HG03064 (cell line): ENCODE measurements around the gene NDRG3.

Experiments
- ATAC-seq: cut with Tn5 transposase; IDR thresholded peaks from one replicate; pipeline ENCODE4 v1.9.1; 2021; ENCODE audit warnings: low read depth; ENCODE audit not compliant: unreplicated experiment

NDRG3 gene

GRCh38 chr20:36745927-36746659 is at the start of gene NDRG3:
Gene NDRG3, minus strand, starts transcription at chr20:36746090. Its CDS starts 24,355 bp downstream, at chr20:36721735.
- peak; percentile 75 for ATAC-seq

GRCh38 chr20:36794116-36794474 is 48.2 kb upstream of the NDRG3 start:
- ATAC-seq: no peak

- no peak for ATAC-seq
These were observed 47.6 kb upstream of the NDRG3 start for GRCh38 chr20:36793294-36794115.

- no peak for ATAC-seq
These were observed 46.5 kb upstream of the NDRG3 start for GRCh38 chr20:36792422-36792821.

- no peak for ATAC-seq
These were observed 46.0 kb upstream of the NDRG3 start for GRCh38 chr20:36791862-36792261.

GRCh38 chr20:36786663-36787062 is 40.8 kb upstream of the NDRG3 start:
- ATAC-seq: no peak

GRCh38 chr20:36786246-36786645 is 40.4 kb upstream of the NDRG3 start:
- no peak for ATAC-seq

- ATAC-seq: no peak
These were observed 39.4 kb upstream of the NDRG3 start for GRCh38 chr20:36785308-36785707.

GRCh38 chr20:36784900-36785299 is 39.0 kb upstream of the NDRG3 start:
- no peak for ATAC-seq

GRCh38 chr20:36784116-36784515 is 38.2 kb upstream of the NDRG3 start:
- ATAC-seq: no peak

GRCh38 chr20:36779656-36780025 is 33.8 kb upstream of the NDRG3 start:
- no peak for ATAC-seq

GRCh38 chr20:36778831-36779655 is 33.2 kb upstream of the NDRG3 start:
- no peak for ATAC-seq

- no peak for ATAC-seq
These were observed 31.7 kb upstream of the NDRG3 start for GRCh38 chr20:36777576-36777975.

GRCh38 chr20:36777167-36777566 is 31.3 kb upstream of the NDRG3 start:
- ATAC-seq: no peak

- no peak for ATAC-seq
These were observed 29.9 kb upstream of the NDRG3 start for GRCh38 chr20:36775826-36776225.

GRCh38 chr20:36775196-36775595 is 29.3 kb upstream of the NDRG3 start:
- no peak for ATAC-seq

- peak; percentile 66 for ATAC-seq
These were observed 27.9 kb upstream of the NDRG3 start, which contains the start of gene DSN1 for GRCh38 chr20:36773597-36774390. Gene DSN1, minus strand, starts transcription at chr20:36773763. Its CDS starts 2,305 bp downstream, at chr20:36771458.

GRCh38 chr20:36773107-36773596 is 27.3 kb upstream of the NDRG3 start:
- ATAC-seq: peak; percentile 9

GRCh38 chr20:36770680-36771079 is 24.8 kb upstream of the NDRG3 start:
- no peak for ATAC-seq
